CD14-positive monocyte (primary cell): ENCODE results near the gene CSF2RB. TPM values are rescaled to one million over a fixed set of nuclear protein-coding genes. Genes with fewer than 3 reads are reported as not detected.

Experiments
- DNase-seq, 3 donors: peaks; one replicate each; pipeline ENCODE4 v3.0.0-alpha.2; 2011 to 2022
- H2AFZ ChIP-seq: 2 replicates; pipeline ENCODE4 v1.6.0; 2012; ENCODE audit warnings: mild to moderate bottlenecking, low read depth, low read length, inconsistent platforms; ENCODE audit not compliant: insufficient read depth, poor library complexity, severe bottlenecking
- H3K27ac ChIP-seq, 2 donors: 1 replicate in 1 of 2; 2 replicates in 1 of 2; pipeline ENCODE4 v1.5.1; 2012 to 2013; ENCODE audit warnings: low read length in 2 of 2, control low read depth in 1 of 2, inconsistent platforms in 1 of 2, low read depth in 1 of 2, mild to moderate bottlenecking in 1 of 2
- H3K27me3 ChIP-seq, 2 donors: one replicate each; pipeline versions ENCODE4 v1.6.0 to v1.6.1; 2011 to 2013; ENCODE audit warnings: low read length in 2 of 2; ENCODE audit not compliant: control insufficient read depth in 2 of 2, insufficient read depth in 2 of 2
- H3K36me3 ChIP-seq, 2 donors: replicated peaks in 1 of 2; 1 replicate in 1 of 2; 2 replicates in 1 of 2; pipeline versions ENCODE4 v1.5.1 to v1.6.1; 2012 to 2013; ENCODE audit warnings: low read length in 2 of 2, control low read depth in 1 of 2, inconsistent platforms in 1 of 2, mild to moderate bottlenecking in 1 of 2; ENCODE audit not compliant: insufficient read depth in 2 of 2, control insufficient read depth in 1 of 2
- H3K4me1 ChIP-seq, 2 donors: 1 replicate in 1 of 2; 2 replicates in 1 of 2; pipeline versions ENCODE4 v1.5.1 to v1.6.1; 2012 to 2013; ENCODE audit warnings: low read length in 2 of 2, control low read depth in 1 of 2, inconsistent platforms in 1 of 2, mild to moderate bottlenecking in 1 of 2, moderate library complexity in 1 of 2; ENCODE audit not compliant: insufficient read depth in 2 of 2, control insufficient read depth in 1 of 2
- H3K4me2 ChIP-seq: replicated peaks from 2 replicates; pipeline ENCODE3; 2012; ENCODE audit warnings: low read length, moderate library complexity, mild to moderate bottlenecking; ENCODE audit not compliant: poor library complexity, severe bottlenecking; ENCODE audit errors: extremely low read depth
- H3K4me3 ChIP-seq, 3 experiments: fragments of 200-600 bp in 1 of 3; sonication (generic) in 1 of 3; replicated peaks in 1 of 3; 1 replicate in 2 of 3; 2 replicates in 1 of 3; pipeline ENCODE4 v1.5.1; 2011 to 2013; ENCODE audit warnings: low read length in 3 of 3, mild to moderate bottlenecking in 3 of 3, control low read depth in 2 of 3, low read depth in 2 of 3, inconsistent platforms in 1 of 3, moderate library complexity in 1 of 3
- H3K79me2 ChIP-seq: 2 replicates; pipeline ENCODE4 v1.6.0; 2012; ENCODE audit warnings: mild to moderate bottlenecking, control low read depth, inconsistent platforms, low read length, moderate library complexity; ENCODE audit not compliant: insufficient read depth
- H3K9ac ChIP-seq: 2 replicates; pipeline ENCODE4 v1.6.0; 2017; ENCODE audit warnings: low read length, mild to moderate bottlenecking; ENCODE audit not compliant: insufficient read depth, poor library complexity, severe bottlenecking
- H3K9me3 ChIP-seq, 2 donors: replicated peaks in 1 of 2; 1 replicate in 1 of 2; 2 replicates in 1 of 2; pipeline versions ENCODE4 v1.5.1 to v1.6.1; 2012 to 2013; ENCODE audit warnings: low read length in 2 of 2, control low read depth in 1 of 2; ENCODE audit not compliant: control insufficient read depth in 1 of 2, insufficient read depth in 1 of 2
- H4K20me1 ChIP-seq: 2 replicates; pipeline ENCODE4 v1.6.0; 2012; ENCODE audit warnings: mild to moderate bottlenecking, low read length, control low read depth, moderate library complexity; ENCODE audit not compliant: insufficient read depth
- H3K27ac Mint-ChIP-seq, 7 donors: one replicate each; pipeline ENCODE4 v1.8.0; 2020; ENCODE audit warnings: mild to moderate bottlenecking in 7 of 7, mixed read lengths in 7 of 7, moderate library complexity in 6 of 7, inconsistent platforms in 2 of 7
- H3K27me3 Mint-ChIP-seq, 3 donors: one replicate each; pipeline ENCODE4 v1.8.0; 2021 to 2022; ENCODE audit warnings: low read depth in 3 of 3, mild to moderate bottlenecking in 3 of 3, mixed read lengths in 3 of 3, moderate library complexity in 3 of 3, inconsistent platforms in 1 of 3
- H3K36me3 Mint-ChIP-seq, 2 donors: one replicate each; pipeline ENCODE4 v1.8.0; 2020; ENCODE audit warnings: mixed read lengths in 2 of 2, inconsistent platforms in 1 of 2, mild to moderate bottlenecking in 1 of 2
- H3K4me1 Mint-ChIP-seq: one replicate; pipeline ENCODE4 v1.8.0; 2020; ENCODE audit warnings: mild to moderate bottlenecking, mixed read lengths
- H3K4me3 Mint-ChIP-seq, 2 donors: one replicate each; pipeline ENCODE4 v1.8.0; 2020; ENCODE audit warnings: mild to moderate bottlenecking in 2 of 2, mixed read lengths in 2 of 2, moderate library complexity in 1 of 2
- H3K9me3 Mint-ChIP-seq, 7 donors: one replicate each; pipeline ENCODE4 v1.8.0; 2020 to 2022; ENCODE audit warnings: mixed read lengths in 7 of 7, mild to moderate bottlenecking in 6 of 7, moderate library complexity in 6 of 7, inconsistent platforms in 2 of 7
- CTCF ChIP-seq: fragments of 200-600 bp; IDR thresholded peaks from one replicate; pipeline ENCODE4 v1.8.0; 2022; ENCODE audit warnings: antibody characterized with exemption, mild to moderate bottlenecking
- WGBS: methylation state at CpG from one replicate; pipeline ENCODE4 v1.1.5; 2013; ENCODE audit warnings: missing lambda C conversion rate; ENCODE audit not compliant: insufficient coverage; 5-methylcytosine and 5-hydroxymethylcytosine counted together
- intact Hi-C, 2 donors: fragments of 100-400 bp; cut with micrococcal nuclease; formaldehyde crosslinking; loops; one replicate each; pipeline versions ENCODE4 v1.15.0 to v1.15.1; 2023
- polyA plus RNA-seq, 3 donors: library from polyadenylated mRNA; depleted of rRNA in 1 of 3; unstranded in 2 of 3; stranded (reverse) in 1 of 3; fragments of 300-500 nt in 2 of 3; fragments of >200 nt in 1 of 3; fragmentation: Illumina TruSeq in 2 of 3; gene quantifications; 1 replicate in 2 of 3; 2 replicates in 1 of 3; pipeline ENCODE4 v1.2.3, GENCODE V29; 2012 to 2021

CSF2RB gene
- polyA plus RNA-seq, 3 donors = 29.9 to 91.1 (median 52.7) TPM

GRCh38 chr22:36870250-36870649, 43.2 kb upstream of the CSF2RB start:
- H3K27me3 Mint-ChIP-seq = peaks cover 0 to 3% (median 0%) of the 10 kb centered on the region in 3 donors
- H3K9me3 Mint-ChIP-seq = peaks cover 0 to 2% (median 0%) of the 10 kb centered on the region in 7 donors
- Histone ChIP-seq H3K9me3 (no peaks in the 10 kb centered on the region), H3K79me2 (no peaks in the 10 kb centered on the region), H3K4me3 (no peak overlapping the region), H3K4me2 (no peak overlapping the region), H3K27ac (no peak overlapping the region), H3K4me1 (peaks cover 28% of the 10 kb centered on the region in 2 donors), H3K36me3 (peaks cover 77 to 90% of the 10 kb centered on the region in 2 donors), H3K9ac (no peak overlapping the region), H3K27me3 (no peaks in the 10 kb centered on the region), H2AFZ (no peak overlapping the region), H4K20me1 (peaks cover 28% of the 10 kb centered on the region)
- H3K4me3 Mint-ChIP-seq = no peak overlapping the region
- no peak for TF ChIP-seq CTCF
- H3K4me1 Mint-ChIP-seq = peaks cover 36% of the 10 kb centered on the region
- intact Hi-C loops = loop anchor here in 1 of 2 donors (5.0 kb wide), 1 partner anchor 42 kb away; the partner anchor contains the start of gene CSF2RB
- 94% methylated on average over 10 of the region's 14 CpGs for WGBS
- no peak for DNase-seq
- H3K27ac Mint-ChIP-seq = peak overlapping the region in 1 of 7 donors; percentile 6
- H3K36me3 Mint-ChIP-seq = peaks cover 88 to 94% of the 10 kb centered on the region in 2 donors

DNA sequence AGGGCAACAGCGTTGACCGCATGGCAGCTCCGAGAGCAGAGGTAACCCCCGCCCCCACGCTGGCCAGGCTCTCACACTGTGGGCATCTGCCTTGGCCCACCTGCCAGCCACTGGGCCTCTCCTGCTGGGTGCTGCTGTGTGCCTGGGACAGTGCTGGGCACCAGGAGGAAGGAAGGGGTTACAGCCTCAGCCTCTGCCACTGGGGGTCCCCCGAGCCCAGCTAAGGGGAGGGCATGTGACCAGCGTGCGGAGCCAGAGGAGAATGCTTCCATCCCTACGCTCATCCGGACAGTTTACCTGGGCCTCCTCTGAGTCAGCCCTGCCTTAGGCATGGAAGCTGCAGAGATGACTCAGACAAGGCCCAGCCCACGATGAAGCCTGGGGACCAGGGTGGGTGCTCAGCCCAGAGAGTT, 41.8 kb upstream of the CSF2RB start:
- Mint-ChIP-seq H3K9me3 (peaks cover 0 to 2% (median 0%) of the 10 kb centered on the region in 7 donors), H3K4me3 (no peak overlapping the region), H3K36me3 (peaks cover 87 to 94% of the 10 kb centered on the region in 2 donors), H3K4me1 (peaks cover 41% of the 10 kb centered on the region), H3K27me3 (peaks cover 0 to 3% (median 0%) of the 10 kb centered on the region in 3 donors), H3K27ac (peak overlapping the region in 1 of 7 donors; percentile 4)
- no peak overlapping the region for H3K4me3 ChIP-seq
- no peak overlapping the region for H3K4me2 ChIP-seq
- peaks cover 14% of the 10 kb centered on the region for H4K20me1 ChIP-seq
- H3K27ac ChIP-seq = peak overlapping the region; percentile 22 to 81
- TF ChIP-seq CTCF = no peak
- H2AFZ ChIP-seq = no peak overlapping the region
- no peaks in the 10 kb centered on the region for H3K27me3 ChIP-seq
- H3K9me3 ChIP-seq = no peaks in the 10 kb centered on the region
- no peak for DNase-seq
- H3K4me1 ChIP-seq = peaks cover 29 to 30% of the 10 kb centered on the region in 2 donors
- WGBS = 92% methylated on average over 10 of the region's 11 CpGs
- H3K9ac ChIP-seq = no peak overlapping the region
- intact Hi-C loops = loop anchor here in 1 of 2 donors (5.0 kb wide), 1 partner anchor 41 kb away; the partner anchor contains the start of gene CSF2RB
- peaks cover 77 to 90% of the 10 kb centered on the region in 2 donors for H3K36me3 ChIP-seq
- no peaks in the 10 kb centered on the region for H3K79me2 ChIP-seq
